Activated T-cell treated with anti-CD3 and anti-CD28 coated beads for 1 hour (primary cell): ENCODE data around the gene TPO.
"Not testable (repeated sequence)": the region's sequence is repeated elsewhere in the genome, so short reads cannot be mapped to it uniquely, and the experiment has no call there.

Experiments used
- DNase-seq: peaks from one replicate; pipeline ENCODE4 v3.0.0-alpha.2; 2020; ENCODE audit warnings: low read depth

Gene TPO

DNA sequence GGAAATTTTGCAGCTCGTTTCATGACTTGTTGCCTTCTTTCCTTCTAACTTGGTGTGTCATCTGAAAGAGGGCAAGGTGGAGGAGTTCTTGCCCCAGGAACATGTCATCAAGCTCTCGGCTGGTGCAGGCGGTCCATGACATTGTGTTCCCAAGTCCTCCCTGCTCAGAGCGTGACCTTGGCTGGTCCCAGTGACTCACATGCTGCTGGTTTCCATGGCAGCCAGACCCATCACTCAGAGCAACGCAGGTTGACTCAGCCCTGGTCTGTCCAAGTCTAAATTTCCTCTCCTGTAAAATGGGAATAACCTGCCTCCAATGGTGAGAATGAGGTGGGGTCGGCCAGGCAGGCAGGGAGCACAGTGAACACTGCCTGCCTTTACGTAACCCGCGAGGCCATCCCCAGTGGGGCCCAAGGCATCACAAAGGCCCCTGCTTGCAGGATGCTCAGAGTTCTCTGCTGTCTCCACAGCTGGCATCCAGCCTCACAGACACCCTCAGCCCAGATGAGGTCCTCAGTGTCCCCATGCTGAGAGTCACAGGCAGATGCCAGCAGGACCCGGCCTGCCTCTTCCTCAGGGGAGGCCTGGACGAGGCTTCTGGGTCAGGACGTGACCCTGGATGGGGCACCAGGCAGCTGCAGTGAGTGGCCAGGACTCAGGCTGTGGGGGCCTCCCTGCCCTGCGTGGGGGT lies 143.7 kb downstream of the TPO start:
- no peak for DNase-seq

- DNase-seq, result no peak
Observed at GRCh38 chr2:1557467-1557820, 144.2 kb downstream of the TPO start.

GRCh38 chr2:1559589-1560175 lies 146.4 kb downstream of the TPO start:
- DNase-seq, result no peak

DNA sequence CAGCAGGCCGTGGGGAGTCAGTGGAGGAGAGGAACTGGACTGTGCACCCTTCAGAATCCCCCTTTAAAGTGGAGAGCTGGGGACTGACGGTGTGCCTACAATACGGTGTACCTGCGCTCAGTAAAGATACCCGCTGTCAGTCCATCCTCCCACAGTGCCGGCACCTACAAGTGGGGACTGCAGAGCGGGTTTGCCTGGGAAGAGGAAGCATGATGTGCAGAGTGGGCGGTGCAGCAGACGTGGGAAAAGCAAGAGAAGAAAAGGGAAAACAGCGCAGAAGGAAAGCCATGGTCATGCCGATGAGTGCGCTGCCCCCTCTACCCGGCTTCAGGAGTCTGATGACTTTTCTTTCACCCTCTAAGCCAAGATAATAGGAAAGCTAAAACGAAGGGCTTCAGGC lies 148.0 kb downstream of the TPO start:
- no peak for DNase-seq

DNA sequence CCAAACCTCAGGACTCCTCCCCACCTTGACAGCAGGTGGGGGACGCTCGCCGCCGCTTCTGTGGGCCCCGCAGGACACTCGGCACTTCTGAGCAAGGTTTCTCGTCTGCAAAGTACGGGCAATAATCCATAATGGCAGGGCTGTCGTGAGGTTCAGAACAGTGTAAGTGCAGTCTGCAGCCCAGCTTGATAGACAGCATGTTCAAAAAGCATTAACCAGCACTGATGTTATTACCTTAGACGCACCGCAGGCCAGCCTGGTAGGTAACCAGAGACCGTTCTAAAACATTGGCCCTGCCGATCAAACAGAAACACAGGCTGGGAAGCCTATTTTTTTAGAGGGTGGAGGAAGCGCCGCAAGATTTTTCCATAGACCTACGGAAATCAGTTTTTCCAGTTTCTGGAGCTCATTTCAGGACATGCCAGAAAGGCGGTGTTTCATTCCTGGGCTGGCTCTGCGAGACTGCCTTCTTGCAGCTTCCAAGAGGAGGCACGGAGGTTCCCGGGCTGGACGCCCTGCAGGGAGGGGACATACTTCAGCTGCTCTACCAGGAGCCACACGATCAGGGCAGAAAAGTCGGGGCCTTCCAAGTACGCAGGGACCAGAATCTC lies 148.7 kb downstream of the TPO start:
- no peak for DNase-seq

GRCh38 chr2:1563084-1563857 lies 150.0 kb downstream of the TPO start:
- no peak for DNase-seq

GRCh38 chr2:1563943-1564891 lies 151.0 kb downstream of the TPO start:
- DNase-seq, result no peak

DNA sequence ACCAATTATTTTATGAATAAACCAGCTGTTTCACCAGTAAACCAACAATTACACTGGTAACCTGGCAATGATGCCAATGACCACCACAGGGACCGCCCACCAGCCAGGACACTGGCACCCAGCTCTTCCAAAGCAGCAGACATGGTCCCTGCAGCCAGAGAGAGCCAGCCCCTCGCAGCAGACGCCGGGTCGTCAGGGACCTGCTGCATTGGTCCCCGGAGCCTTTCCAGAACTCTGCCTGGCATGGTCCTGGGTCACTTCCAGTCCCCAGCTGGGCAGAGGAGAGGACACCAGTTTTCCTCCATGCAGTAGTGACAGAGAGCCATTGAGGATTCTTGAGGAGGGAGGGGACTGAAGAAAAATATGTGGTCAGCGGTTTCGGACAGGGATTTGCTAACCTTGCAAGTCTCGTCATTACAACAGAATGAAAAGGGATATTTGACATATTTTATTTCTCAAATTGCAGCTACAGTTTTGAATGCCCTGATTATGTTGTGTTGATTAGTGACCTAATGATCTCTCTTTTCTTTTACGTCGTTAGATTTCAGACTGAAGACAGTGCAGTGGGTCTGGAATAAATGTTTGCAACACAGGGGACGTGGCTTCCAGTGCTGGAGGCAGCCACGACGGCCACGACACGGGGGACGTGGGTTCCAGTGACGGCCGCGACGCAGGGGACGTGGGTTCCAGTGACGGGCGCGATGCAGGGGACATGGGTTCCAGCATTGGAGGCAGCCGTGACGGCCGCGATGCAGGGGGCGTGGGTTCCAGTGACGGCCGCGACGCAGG lies 154.5 kb downstream of the TPO start:
- DNase-seq, result no peak

GRCh38 chr2:1568345-1568668 lies 155.0 kb downstream of the TPO start:
- not testable (repeated sequence) for DNase-seq

DNA sequence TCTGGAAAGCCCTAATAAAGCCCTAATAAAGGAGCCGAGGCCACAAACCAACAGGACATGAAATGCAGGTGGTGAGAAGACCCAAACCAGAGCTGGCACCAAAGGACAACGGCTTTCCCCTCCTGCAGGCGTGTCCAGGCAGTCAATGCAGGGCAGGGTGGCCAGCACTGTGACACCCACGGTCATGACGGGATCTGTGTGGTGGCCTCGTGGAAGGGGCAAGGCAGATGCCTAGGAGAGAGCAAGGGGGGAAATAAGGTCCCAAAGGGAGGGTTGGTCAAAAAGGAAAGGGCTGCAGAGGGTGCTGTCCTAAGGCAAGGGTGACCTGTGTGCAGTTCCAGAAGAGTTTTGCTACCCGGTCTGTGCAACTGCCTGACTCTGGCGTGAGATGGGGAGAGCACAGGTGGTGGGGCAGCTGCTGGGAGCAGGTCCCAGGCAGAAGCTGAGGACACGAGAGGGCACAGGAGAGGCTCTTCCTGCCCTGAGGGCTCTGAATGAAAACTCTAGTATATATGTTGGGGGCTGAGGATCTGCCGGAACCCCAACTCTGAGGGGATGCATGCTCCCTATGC lies 156.7 kb downstream of the TPO start:
- DNase-seq, result no peak

GRCh38 chr2:1571477-1572417 lies 158.5 kb downstream of the TPO start:
- DNase-seq, result no peak

DNA sequence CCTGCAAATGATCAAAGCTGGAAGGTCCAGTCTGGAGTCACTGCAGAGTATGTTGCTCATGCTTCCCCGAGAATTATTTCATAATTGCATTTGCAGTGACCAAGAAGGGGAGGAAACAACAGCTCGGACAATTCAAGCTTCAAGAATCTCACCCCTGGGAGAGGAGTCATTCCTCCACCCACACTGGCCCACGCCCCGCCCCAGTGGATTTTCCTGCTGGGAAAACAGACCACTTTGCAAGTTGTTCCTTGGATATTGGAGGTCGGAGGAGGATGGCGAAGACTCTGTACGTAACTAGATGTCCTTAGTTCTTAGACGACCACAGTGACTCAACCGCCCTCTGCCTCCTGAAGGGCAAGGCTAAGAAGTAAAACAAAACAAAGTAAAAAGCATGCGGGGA lies 159.4 kb downstream of the TPO start:
- DNase-seq, result no peak

GRCh38 chr2:1577846-1578245 lies 164.6 kb downstream of the TPO start:
- DNase-seq, result no peak

DNA sequence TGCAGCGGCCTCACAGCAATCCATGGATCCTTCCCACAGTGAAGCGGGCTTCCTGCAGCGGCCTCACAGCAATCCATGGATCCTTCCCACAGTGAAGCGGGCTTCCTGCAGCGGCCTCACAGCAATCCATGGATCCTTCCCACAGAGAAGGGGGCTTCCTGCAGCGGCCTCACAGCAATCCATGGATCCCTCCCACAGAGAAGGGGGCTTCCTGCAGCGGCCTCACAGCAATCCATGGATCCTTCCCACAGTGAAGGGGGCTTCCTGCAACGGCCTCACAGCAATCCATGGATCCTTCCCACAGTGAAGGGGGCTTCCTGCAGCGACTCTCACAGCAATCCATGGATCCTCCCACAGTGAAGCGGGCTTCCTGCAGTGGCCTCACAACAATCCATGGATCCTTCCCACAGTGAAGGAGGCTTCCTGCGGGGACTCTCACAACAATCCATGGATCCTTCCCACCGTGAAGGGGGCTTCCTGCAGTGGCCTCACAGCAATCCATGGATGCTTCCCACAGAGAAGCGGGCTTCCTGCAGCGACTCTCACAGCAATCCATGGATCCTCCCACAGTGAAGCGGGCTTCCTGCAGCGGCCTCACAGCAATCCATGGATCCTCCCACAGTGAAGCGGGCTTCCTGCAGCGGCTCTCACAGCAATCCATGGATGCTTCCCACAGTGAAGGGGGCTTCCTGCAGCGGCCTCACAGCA lies 168.1 kb downstream of the TPO start:
- not testable (repeated sequence) for DNase-seq

DNA sequence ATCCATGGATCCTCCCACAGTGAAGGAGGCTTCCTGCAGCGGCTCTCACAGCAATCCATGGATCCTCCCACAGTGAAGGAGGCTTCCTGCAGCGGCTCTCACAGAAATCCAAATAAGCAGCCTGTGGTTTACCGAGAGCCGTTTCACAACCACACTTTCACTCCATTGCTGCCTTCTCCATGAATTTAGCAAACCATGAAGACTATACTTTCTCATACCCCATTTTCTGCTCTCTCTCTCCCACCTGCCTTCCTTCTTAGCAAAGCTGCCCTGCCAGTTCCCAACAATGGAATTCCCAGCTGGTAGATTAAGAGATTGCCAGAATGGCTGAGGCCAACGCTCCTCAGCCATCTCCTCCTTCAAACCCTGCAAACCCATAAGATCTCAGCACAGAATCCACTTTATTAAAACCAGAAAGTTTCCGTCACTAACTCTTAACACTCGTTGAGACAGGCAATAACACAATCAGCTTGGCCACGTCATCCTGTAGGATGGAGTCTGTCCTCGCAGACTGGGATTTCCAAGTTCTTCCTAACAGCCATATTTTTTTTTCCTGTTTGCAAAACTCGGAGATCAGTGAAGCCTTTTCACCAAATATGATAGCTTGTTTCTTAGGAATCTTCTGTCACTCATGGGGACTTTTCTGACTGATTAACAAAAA lies 168.8 kb downstream of the TPO start:
- no peak for DNase-seq

GRCh38 chr2:1582891-1583341 lies 169.7 kb downstream of the TPO start:
- DNase-seq, result no peak

- DNase-seq, result no peak
Observed at GRCh38 chr2:1584051-1584531, 170.8 kb downstream of the TPO start.
